ENCODE data around the gene GAGE12C. TPM values are rescaled to one million over a fixed set of nuclear protein-coding genes. Genes with fewer than 3 reads are reported as not detected.

The GAGE12C gene, protein sequence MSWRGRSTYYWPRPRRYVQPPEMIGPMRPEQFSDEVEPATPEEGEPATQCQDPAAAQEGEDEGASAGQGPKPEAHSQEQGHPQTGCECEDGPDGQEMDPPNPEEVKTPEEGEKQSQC
- total RNA-seq, result not detected in 2 replicates

DNA sequence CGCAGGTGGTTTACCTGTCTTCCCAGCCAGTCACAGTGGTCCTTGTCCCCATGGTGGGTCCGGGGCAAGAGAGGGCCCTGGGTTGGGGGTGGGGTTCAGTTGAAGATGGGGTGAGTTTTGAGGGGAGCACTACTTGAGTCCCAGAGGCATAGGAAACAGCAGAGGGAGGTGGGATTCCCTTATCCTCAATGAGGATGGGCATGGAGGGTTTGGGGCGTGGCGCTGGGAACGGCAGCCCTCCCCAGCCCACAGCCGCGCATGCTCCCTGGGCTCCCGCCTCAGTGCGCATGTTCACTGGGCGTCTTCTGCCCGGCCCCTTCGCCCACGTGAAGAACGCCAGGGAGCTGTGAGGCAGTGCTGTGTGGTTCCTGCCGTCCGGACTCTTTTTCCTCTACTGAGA, at the start of gene GAGE12C:
TSS of gene GAGE12C (plus strand) at position 301 of the 400 bp plus-strand sequence. CDS start 1,155 bp downstream, outside the sequence.

DNA sequence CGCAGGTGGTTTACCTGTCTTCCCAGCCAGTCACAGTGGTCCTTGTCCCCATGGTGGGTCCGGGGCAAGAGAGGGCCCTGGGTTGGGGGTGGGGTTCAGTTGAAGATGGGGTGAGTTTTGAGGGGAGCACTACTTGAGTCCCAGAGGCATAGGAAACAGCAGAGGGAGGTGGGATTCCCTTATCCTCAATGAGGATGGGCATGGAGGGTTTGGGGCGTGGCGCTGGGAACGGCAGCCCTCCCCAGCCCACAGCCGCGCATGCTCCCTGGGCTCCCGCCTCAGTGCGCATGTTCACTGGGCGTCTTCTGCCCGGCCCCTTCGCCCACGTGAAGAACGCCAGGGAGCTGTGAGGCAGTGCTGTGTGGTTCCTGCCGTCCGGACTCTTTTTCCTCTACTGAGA, 9.5 kb downstream of the GAGE12C start, which contains the start of gene GAGE12D:
TSS of gene GAGE12D (plus strand) at position 301 of the 400 bp plus-strand sequence. CDS start 1,155 bp downstream, outside the sequence.

DNA sequence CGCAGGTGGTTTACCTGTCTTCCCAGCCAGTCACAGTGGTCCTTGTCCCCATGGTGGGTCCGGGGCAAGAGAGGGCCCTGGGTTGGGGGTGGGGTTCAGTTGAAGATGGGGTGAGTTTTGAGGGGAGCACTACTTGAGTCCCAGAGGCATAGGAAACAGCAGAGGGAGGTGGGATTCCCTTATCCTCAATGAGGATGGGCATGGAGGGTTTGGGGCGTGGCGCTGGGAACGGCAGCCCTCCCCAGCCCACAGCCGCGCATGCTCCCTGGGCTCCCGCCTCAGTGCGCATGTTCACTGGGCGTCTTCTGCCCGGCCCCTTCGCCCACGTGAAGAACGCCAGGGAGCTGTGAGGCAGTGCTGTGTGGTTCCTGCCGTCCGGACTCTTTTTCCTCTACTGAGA, 19.0 kb downstream of the GAGE12C start, which contains the start of gene GAGE12E:
TSS of gene GAGE12E (plus strand) at position 301 of the 400 bp plus-strand sequence. CDS start 1,155 bp downstream, outside the sequence.

DNA sequence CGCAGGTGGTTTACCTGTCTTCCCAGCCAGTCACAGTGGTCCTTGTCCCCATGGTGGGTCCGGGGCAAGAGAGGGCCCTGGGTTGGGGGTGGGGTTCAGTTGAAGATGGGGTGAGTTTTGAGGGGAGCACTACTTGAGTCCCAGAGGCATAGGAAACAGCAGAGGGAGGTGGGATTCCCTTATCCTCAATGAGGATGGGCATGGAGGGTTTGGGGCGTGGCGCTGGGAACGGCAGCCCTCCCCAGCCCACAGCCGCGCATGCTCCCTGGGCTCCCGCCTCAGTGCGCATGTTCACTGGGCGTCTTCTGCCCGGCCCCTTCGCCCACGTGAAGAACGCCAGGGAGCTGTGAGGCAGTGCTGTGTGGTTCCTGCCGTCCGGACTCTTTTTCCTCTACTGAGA, 28.6 kb downstream of the GAGE12C start, which contains the start of gene GAGE12F:
TSS of gene GAGE12F (plus strand) at position 301 of the 400 bp plus-strand sequence. CDS start 1,155 bp downstream, outside the sequence.

DNA sequence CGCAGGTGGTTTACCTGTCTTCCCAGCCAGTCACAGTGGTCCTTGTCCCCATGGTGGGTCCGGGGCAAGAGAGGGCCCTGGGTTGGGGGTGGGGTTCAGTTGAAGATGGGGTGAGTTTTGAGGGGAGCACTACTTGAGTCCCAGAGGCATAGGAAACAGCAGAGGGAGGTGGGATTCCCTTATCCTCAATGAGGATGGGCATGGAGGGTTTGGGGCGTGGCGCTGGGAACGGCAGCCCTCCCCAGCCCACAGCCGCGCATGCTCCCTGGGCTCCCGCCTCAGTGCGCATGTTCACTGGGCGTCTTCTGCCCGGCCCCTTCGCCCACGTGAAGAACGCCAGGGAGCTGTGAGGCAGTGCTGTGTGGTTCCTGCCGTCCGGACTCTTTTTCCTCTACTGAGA, 38.1 kb downstream of the GAGE12C start, which contains the start of gene GAGE12G:
TSS of gene GAGE12G (plus strand) at position 301 of the 400 bp plus-strand sequence. CDS start 1,155 bp downstream, outside the sequence.

DNA sequence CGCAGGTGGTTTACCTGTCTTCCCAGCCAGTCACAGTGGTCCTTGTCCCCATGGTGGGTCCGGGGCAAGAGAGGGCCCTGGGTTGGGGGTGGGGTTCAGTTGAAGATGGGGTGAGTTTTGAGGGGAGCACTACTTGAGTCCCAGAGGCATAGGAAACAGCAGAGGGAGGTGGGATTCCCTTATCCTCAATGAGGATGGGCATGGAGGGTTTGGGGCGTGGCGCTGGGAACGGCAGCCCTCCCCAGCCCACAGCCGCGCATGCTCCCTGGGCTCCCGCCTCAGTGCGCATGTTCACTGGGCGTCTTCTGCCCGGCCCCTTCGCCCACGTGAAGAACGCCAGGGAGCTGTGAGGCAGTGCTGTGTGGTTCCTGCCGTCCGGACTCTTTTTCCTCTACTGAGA, 47.7 kb downstream of the GAGE12C start, which contains the start of gene GAGE12H:
TSS of gene GAGE12H (plus strand) at position 301 of the 400 bp plus-strand sequence. CDS start 1,155 bp downstream, outside the sequence.

Other genes starting within 250 kb of the GAGE12C start
- gene GAGE10, start 228.5 kb upstream of the GAGE12C start, total RNA-seq, result not detected in 2 replicates
- not detected in 2 replicates for gene GAGE12J, start 210.1 kb upstream of the GAGE12C start, total RNA-seq
- gene GAGE13, start 200.6 kb upstream of the GAGE12C start, total RNA-seq, result not detected in 2 replicates
- gene GAGE12D, start 9.6 kb downstream of the GAGE12C start, total RNA-seq, result not detected in 2 replicates
- gene GAGE12E, start 19.1 kb downstream of the GAGE12C start, total RNA-seq, result not detected in 2 replicates
- gene GAGE12F, start 28.7 kb downstream of the GAGE12C start, total RNA-seq, result not detected in 2 replicates
- not detected in 2 replicates for gene GAGE12G, start 38.2 kb downstream of the GAGE12C start, total RNA-seq
- gene GAGE12H, start 47.8 kb downstream of the GAGE12C start, total RNA-seq, result not detected in 2 replicates
- gene GAGE2A, start 57.3 kb downstream of the GAGE12C start, total RNA-seq, result not detected in 2 replicates
- not detected in 2 replicates for gene GAGE1, start 66.8 kb downstream of the GAGE12C start, total RNA-seq
- gene PAGE1, start 163.8 kb downstream of the GAGE12C start, total RNA-seq, result not detected in 2 replicates